Activated CD8-positive, alpha-beta memory T cell treated with anti-CD3 and anti-CD28 coated beads, Interleukin-2, amount 50 U/mL, for 24 hours (primary cell): Measurements from ENCODE around the gene PKIB.
"Not testable (repeated sequence)": the region's sequence is repeated elsewhere in the genome, so short reads cannot be mapped to it uniquely, and the experiment has no call there.

ENCODE experiments used
- DNase-seq: peaks from one replicate; pipeline ENCODE4 v3.0.0-alpha.2; 2020; ENCODE audit errors: extremely low read depth

PKIB gene

DNA sequence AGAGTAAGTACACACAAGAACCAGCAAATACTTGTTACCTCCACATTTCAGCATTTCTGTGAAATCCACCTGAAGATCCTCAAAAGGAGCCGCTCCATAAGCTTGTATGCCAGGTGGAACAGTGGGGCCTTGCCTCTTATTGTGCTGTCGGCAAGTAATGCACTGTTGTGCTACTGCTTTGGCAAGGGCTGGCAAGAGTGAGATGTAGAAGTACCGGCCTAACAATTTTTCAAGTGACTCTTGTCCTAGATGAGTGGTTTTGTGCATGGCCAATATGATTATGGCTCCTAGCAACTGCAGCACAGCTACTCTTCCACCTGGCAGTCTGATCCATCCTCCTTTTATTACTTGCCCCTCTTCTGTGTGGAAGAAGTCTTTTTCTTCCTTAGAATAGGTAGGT, 134.7 kb downstream of the PKIB start:
- DNase-seq, result not testable (repeated sequence)

DNA sequence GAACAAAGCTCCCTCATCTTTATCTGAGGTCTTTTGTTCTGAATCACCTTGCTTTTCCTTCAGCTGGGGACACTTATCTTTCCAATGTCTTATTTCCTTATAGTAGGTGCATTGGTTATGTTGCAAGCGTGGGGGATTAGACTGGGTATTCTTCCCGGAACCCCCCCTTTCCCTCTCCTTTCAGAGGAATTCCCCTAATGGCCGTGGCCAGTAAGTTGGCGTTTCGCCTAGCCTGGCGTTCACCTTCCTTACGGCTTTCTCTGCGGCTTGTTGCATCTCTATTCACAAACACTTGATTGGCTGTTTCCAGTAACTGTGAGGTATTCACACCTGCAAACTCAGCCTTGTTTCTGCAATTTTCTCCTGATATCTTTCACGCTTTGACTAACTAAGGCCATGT, 136.5 kb downstream of the PKIB start:
- DNase-seq, result no peak

DNA sequence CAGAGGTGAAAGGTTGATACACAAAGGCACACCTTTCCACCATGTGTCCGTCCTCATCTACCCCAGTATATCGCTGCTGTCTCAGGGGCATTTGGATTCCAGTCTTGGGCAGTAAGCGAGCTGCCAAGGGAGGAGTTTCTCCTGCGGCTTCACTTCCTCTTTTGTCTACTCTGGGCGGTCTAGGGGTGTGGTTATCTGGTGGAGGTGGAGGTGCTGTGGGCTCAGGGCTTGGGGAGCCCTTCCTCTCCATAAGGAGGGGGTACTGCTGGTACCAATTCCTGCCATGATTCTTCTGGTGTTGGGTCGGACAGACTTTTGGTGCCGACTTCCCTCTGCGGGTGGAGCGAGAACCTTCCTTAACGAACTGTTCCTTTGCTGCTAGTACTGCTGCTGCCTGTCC, 137.4 kb downstream of the PKIB start:
- DNase-seq, result no peak

DNA sequence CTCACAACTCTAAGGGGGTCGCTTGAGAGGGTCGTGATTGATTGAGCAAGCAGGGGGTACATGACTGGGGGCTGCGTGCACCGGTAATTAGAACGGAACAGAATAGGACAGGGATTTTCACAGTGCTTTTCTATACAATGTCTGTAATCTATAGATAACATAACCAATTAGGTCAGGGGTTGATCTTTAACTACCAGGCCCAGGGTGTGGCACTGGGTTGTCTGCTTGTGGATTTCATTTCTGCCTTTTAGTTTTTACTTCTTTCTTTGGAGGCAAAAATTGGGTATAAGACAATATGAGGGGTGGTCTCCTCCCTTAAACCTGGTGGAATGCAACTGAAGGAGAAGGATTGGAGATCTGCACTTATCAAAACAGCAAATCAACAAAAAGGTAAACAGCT, 138.7 kb downstream of the PKIB start:
- DNase-seq, result not testable (repeated sequence)

DNA sequence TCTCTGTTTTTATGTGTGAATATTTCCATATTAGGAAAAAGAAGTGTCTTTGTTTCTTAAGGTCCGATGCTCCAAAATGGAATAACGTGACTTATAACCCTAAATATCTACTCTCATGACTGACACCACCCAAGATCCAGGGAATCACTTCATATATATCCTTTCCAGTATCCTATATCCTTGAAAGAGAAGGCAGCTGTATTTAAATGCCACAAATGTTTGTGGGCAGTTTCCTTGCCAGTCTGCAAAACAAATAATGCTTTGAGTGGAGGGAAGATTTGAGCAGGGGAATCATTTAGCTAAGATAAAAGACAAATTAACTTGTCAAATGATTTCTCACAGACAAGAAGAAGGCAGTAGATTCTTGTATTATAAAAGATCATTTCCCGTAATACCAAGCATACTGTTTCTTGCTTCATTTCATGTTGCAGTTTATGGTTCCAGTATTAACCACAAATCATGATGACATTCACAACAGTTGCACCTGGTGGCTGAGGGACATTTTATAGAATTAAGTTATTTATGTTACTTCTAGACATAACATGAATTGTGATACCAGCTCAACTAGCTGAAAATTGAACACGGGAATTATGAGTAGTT, 139.3 kb downstream of the PKIB start:
- DNase-seq, result no peak

DNA sequence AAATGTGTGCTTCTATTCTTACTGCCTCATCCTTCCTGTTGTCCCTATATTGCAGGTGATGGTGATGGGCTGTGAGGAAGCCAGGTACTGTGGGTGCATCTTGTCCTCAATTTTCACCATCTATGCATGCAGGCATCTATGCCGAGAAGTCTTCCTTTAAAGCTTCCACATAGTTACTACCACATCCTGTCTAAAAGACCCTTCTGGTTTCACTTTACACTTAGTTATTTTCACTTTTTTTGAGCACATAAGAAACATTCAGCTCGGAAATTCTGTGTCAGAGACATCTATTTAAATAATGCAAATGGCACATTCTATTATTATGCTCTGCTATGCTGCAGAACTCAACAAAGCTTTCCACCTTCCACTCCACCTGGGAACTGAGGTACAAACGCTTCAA, 141.1 kb downstream of the PKIB start:
- DNase-seq, result no peak

DNA sequence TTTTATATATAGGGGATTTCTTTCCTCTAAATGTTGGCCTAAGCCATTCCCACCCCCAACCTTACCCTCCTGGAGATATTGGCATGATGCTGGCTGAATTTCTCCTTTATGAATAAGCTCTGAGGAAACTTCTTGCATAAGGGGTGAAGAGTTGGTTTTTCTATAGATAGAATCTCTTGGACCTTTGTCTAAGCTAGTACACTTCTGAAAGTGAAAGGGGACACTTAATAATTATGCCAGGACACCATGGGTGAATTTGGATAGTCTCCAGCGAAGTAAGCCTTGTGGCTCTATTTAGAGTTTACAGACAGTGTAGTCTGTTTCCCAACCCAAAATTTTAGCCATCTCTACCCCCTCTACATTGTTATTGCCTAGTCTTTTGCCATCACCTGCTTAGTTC, 142.3 kb downstream of the PKIB start:
- no peak for DNase-seq

DNA sequence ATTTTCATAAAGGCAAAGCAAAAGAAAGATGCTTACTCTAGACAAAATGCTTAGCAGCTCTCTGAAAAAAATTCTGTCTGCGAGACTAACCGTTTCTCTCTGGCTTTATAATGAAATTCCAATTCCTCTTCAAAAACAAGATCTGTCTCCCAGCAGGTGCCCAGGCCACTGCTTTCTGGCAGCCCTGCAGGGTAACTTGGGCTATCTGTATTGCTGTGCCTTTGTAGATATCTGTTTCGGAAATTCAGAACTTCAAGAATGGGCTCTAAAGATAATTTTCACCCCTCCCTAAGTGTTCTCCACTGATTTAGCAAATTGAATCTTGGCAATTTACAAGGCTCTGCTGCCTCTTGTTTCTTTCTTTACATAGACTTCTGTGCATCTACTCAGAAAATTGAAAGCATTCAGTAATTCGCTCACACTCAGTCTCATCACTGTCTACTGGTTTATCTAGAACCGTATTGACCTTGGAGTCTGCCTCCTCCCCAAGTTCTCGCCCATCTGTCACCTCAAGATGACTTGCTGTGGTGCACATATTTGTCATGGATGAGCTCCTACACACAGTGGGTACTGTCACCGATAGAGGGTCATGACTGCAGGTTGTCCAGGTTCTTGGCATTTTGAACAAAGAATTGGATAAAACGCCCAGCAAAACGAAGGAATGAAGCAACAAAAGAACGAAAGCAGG, 142.9 kb downstream of the PKIB start:
- DNase-seq, result no peak

DNA sequence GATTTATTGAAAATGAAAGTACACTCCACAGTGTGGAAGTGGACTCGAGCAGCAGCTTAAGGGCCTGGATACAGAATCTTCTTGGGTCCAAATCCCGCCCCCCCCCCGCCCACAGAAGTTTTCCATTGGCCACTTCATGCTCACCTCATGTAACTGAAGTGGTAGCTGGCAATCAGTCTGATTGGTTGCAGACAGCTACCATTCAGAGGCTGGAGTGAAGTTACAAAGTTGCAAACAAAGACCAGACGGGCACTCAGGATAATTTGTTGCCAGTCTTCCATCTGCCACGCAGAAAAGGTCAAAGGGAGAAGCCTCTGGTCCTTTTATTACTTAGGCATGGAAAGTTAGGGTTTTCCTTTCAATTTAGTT, 143.5 kb downstream of the PKIB start:
- no peak for DNase-seq

DNA sequence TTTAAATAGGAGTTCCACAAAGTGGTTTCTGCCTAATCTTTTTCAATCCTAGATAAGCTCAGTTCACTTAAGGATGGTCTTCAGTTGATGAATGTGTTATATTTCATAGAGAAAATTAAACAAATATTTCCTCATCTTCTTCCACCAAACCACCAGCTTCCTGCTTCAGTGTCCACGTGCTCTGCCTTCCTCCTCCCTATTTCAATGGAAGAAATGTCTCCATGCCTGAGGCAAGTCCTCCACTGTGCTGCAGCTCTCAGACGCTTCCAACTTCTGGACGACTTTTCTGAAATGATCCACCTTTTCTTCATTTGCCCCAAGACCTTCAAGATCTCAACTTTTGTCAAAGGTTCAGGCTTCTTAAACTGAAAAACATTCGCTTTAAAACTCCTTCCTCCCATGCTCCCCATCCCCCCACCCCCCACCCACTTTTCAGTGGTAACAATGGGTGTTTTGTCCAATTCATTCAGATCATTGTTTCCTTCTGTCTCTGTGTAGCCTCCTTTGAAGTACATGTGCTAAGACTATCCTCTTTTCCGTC, 144.1 kb downstream of the PKIB start:
- DNase-seq, result no peak

DNA sequence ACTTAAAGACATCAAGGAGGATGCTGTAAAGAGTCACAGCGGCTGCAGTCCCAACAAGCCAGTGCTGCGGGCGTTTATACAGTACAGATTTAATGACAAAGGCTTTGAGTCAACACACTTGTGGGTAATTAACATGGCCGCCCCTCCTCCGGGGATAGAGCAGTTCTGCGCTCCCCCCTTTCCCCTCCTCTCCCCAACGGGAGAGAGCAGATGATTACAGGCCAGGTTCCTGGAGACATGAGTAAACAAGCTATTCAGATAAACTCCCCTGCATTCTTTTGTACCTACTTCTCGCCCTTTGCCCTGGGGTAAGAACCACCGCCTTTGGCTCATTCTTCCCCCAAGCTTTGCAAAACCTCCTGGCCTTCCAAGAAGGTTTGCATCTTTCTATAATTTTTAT, 145.7 kb downstream of the PKIB start:
- no peak for DNase-seq

DNA sequence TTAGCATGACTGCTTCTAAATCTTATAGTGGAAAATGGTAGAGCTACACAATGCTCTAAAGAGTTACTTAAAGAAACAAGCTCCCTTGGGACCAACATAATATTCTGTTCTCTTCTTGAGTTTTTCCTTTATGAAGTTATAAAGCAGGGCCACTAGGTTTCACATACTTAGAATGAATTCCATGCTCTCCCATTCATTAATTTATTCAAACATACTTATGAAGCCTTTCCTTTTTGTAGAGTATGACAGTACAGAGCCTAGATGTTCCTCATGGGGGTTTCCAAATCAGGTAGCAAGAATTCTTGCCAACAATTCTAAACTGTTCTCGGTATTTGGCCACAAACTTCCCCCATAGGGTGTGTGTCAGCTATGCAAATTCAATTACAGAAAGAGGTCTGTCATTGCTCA, 148.7 kb downstream of the PKIB start:
- no peak for DNase-seq

DNA sequence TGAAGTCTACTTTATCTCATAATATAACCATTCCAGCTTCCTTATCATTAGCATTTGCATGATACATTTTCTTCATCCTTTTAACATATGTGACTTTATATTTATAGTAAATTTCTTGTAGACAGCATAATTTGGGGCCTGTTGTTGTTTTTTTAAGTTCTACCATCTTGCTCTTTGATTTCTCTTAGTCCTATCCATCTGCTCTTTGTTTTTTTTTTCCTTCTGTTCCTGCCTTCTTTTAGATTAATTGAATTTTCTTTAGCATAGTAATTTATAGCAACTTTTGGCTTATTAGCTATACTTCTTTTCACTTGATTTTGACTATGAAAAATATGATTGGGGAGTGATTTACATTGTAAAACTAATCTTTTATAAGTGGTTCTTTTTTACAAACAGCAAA, 150.1 kb downstream of the PKIB start:
- no peak for DNase-seq

DNA sequence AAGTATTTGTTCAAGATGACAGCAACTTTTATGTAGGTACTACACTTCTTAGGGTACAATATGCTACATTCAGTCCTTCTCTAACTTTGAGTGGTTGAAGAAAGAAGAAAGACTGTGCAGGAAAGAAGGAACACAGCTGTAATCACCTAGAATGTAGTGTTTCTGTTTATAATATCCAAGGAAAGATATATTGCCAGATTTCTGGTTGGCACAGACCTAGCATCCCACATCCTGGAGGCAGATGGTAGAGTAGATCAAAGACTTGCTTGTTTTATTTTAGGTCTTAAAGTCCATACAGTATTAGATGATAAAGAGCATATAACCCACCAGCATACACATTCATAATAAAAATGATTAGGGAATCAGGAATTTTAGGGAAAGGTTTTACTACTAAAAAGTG, 156.1 kb downstream of the PKIB start:
- no peak for DNase-seq

DNA sequence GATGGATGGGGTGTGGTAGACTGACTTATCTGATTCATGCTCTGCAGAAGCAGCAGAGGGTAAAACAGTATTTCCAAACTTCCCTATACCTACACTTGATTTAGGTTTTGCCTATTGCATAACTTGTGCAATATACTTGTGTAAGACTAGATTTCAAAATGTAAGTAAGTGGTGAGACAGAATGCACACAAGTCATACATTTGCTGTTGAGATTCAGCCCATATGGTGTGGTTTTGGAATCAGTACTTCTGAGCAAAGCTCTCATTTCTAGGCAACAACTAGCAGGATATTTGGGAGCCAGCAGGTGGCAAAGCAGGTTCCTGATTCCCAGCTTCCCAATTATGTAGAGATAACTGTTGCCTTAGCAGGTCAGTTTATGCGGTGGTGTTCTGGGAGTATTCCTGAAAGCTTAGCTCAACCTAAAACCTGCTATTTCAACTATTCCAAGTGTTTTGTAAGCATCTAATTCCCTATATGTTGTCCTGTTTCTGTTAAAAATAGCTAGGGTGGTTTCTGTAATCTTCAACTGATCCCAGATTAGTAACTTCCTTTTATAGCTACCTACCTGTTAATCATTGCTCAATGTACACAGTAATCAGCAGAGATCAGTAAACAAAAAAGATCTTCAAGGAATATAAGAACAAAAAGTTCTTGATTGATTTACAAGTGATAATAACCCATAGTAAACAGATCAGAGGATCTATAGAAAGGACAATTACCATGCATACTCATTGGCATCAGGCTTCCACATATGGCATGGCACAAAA, 160.8 kb downstream of the PKIB start:
- DNase-seq, result no peak

DNA sequence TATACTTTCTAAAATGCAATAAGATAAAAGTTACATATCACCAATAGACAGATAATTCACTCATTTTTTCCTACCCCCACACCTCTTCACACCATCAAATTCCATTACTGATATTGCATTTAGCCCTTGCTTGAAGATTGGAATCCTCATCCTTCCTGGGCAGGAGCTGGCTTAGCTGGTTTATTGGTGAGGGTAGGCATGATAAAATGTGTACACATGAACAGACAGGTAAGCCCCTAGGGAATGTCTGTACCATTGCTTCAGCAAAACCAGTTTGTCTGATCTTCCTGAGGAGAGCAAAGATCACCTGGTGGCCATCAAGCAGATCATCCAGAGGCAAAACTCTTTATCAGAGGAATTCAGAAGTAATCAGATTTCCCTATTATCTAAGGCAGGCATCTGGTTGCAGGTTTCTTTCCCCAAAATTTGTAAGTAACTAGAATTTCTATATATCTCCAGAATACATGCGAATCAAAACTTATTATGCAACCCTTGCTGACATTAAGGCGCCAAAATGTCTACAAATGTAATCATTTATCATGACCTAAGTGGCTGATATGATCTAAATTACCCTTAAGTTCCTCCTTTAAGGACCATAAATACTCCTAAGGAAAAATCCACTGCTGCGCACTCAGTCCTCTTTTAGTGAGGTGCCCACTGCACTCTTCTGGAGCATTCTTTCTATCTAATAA, 162.7 kb downstream of the PKIB start:
- no peak for DNase-seq
